Right ventricle myocardium superior (tissue), 1 donor: Measurements from ENCODE around the gene HSH2D. TPM values are rescaled to one million over a fixed set of nuclear protein-coding genes. Genes with fewer than 3 reads are reported as not detected.
"Not testable (repeated sequence)": the region's sequence is repeated elsewhere in the genome, so short reads cannot be mapped to it uniquely, and the experiment has no call there.

ENCODE experiments used
- ATAC-seq: fragments of 200-7000 bp; cut with Tn5 transposase; one replicate; pipeline ENCODE4 v1.9.1; 2020; ENCODE audit warnings: mild to moderate bottlenecking; ENCODE audit not compliant: poor library complexity
- DNase-seq: peaks from one replicate; pipeline ENCODE4 v3.0.0-alpha.2; 2020
- intact Hi-C: fragments of 100-400 bp; cut with DNase I; formaldehyde crosslinking; loops from one replicate; pipeline ENCODE4 v1.11.2; 2022
- long read RNA-seq: library from polyadenylated mRNA; unstranded; transcript quantifications from one replicate; pipeline ENCODE4 v2.0.0, GENCODE V29; 2021
- total RNA-seq: library from RNA; stranded (reverse); fragmentation: NEBNext Ultra II Directional; extraction: Animal tissue kit (Norgen Biotek cat#: 25700); gene quantifications from one replicate; pipeline ENCODE4 v1.2.1, GENCODE V29; 2021
- donor health status: DM: no; HTN: yes; CAD: no; lungs with severe emphysema.

HSH2D gene, protein sequence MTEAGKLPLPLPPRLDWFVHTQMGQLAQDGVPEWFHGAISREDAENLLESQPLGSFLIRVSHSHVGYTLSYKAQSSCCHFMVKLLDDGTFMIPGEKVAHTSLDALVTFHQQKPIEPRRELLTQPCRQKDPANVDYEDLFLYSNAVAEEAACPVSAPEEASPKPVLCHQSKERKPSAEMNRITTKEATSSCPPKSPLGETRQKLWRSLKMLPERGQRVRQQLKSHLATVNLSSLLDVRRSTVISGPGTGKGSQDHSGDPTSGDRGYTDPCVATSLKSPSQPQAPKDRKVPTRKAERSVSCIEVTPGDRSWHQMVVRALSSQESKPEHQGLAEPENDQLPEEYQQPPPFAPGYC
- total RNA-seq = 0.32 TPM
- long read RNA-seq = 0 reads

- peak; percentile 75 for DNase-seq
- intact Hi-C loops = no loop called here
- peak; percentile 59 for ATAC-seq
These were observed at the start of gene HSH2D for GRCh38 chr19:16143399-16144215. Gene HSH2D, plus strand, starts transcription at chr19:16143685. Its CDS starts 5,066 bp downstream, at chr19:16148751.

GRCh38 chr19:16094360-16095070 is 49.0 kb upstream of the HSH2D start:
- no peak for DNase-seq
- intact Hi-C loops = no loop called here
- no peak for ATAC-seq

GRCh38 chr19:16095071-16095571 is 48.4 kb upstream of the HSH2D start:
- intact Hi-C loops = no loop called here
- ATAC-seq (peak; percentile 39), DNase-seq (peak; percentile 44)

- no peak for DNase-seq
- no peak for ATAC-seq
- intact Hi-C loops = no loop called here
These were observed 47.1 kb upstream of the HSH2D start for GRCh38 chr19:16096280-16096855.

DNA sequence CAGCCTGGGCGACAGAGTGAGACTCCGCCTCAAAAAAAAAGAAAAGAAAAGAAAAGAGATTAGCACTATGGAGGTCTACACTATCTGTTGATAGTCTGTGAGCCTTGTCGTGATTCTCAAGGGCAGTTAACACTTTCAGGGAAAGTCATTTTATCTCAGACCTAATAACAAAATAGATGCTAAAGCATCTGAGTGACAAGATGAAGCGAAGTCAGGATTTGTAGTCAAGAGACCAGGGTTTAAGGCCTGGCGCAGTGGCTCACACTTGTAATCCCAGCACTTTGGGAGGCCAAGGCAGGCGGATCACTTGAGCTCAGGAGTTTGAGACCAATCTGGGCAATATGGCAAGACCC is 45.1 kb upstream of the HSH2D start:
- intact Hi-C loops = no loop called here
- DNase-seq (no peak), ATAC-seq (no peak)

- ATAC-seq = no peak
- intact Hi-C loops = no loop called here
These were observed 44.7 kb upstream of the HSH2D start for GRCh38 chr19:16098821-16099220.

GRCh38 chr19:16099314-16099965 is 44.0 kb upstream of the HSH2D start:
- ATAC-seq, DNase-seq, intact Hi-C loops: not testable (repeated sequence)

More at GRCh38 chr19:16098821-16099220, 44.7 kb upstream of the HSH2D start:
- no peak for DNase-seq

GRCh38 chr19:16100524-16100923 is 43.0 kb upstream of the HSH2D start:
- intact Hi-C loops = no loop called here
- DNase-seq = no peak

DNA sequence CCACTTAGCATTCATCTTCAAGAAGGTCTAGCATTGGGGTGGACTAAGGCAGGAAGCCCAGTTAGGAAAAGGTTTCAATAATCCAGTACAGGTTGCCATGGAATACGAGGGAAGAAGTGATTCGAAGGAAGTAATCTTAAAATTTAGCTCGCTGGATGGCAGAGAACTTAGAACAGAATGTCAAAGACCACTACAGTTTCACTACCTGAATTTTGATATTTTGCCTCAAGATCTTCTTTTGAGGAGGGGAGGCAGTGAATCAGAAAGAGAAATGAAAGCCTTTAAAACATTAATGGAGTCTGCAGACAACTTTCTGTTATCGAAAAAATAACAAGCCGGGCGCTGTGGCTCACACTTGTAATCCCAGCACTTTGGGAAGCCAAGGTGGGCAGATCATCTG is 38.8 kb upstream of the HSH2D start:
- intact Hi-C loops = no loop called here
- DNase-seq (no peak), ATAC-seq (no peak)

More at GRCh38 chr19:16100524-16100923, 43.0 kb upstream of the HSH2D start:
- ATAC-seq = no peak

DNA sequence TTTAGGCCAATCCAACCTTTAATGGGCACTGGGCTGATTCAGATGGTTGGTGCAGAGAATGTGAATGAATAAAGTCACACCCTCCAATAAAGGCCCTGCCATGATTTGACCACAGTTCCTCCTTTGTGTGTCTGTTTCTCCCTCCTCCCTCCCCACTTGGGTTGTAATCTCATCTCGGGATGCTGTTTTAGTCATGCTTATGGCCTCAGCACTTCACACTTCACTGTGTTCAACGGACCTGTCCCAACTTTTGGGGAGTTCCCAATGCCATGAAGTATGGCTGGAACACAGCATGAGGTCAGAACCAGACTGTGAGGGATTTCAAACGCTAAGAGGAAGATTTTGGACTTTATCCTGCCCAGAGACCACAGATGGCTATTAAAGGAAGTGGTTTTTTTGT is 37.4 kb upstream of the HSH2D start:
- no peak for DNase-seq
- no peak for ATAC-seq
- intact Hi-C loops = no loop called here

DNA sequence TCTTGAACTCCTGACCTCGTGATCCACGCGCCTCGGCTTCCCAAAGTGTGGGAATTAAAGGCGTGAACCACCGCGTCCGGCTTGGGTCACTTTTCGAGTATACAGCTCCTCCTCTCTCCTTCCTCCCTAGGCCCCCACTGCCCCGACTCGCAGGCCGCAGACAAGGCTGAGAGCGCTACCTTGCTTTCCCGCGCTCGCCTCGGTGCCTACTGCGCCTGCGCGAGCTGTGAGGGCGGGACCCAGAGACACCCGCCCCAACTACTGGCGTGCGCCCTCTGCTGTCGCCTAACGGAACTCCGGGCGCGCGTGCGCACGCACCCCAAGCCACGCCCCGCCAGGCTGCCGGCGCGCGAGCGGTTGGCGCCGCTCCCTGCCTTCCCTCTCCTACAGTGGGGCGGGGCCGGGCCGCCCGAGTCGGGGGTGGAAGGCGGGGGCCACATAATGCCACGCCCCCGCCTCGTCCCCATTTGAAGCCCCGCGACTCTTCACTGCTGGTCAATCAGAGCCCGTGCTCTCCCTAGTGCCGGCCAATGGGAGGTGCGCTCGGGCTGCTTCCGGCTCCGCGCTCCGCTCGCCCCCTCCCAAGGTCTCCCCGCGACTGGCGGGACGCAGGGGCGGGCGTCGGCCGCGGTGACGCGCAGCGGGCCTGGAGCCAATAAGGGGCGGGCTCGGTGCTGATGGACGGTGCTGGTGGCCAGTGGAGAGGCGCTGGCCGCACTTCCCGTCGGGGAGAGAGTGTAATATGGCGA is 32.2 kb upstream of the HSH2D start, which contains the start of gene RAB8A:
TSS of gene RAB8A (plus strand) at position 730 of the 749 bp plus-strand sequence. CDS start at position 743, 13 bp downstream.
- intact Hi-C loops = loop anchor here (5.0 kb wide), 1 partner anchor 34 kb away; the partner anchor contains the start of gene TPM4
- peak; percentile 99 for DNase-seq

GRCh38 chr19:16111909-16112752 is 31.4 kb upstream of the HSH2D start:
- intact Hi-C loops = loop anchor here (5.0 kb wide), 1 partner anchor 35 kb away; the partner anchor contains the start of gene TPM4
- DNase-seq (no peak), ATAC-seq (peak; percentile 1)

More for the DNA sequence above, 32.2 kb upstream of the HSH2D start, which contains the start of gene RAB8A:
- ATAC-seq = peak; percentile 97

GRCh38 chr19:16112778-16113177 is 30.7 kb upstream of the HSH2D start:
- ATAC-seq (no peak), DNase-seq (no peak)
- intact Hi-C loops = loop anchor here (5.0 kb wide), 1 partner anchor 35 kb away; the partner anchor contains the start of gene TPM4

DNA sequence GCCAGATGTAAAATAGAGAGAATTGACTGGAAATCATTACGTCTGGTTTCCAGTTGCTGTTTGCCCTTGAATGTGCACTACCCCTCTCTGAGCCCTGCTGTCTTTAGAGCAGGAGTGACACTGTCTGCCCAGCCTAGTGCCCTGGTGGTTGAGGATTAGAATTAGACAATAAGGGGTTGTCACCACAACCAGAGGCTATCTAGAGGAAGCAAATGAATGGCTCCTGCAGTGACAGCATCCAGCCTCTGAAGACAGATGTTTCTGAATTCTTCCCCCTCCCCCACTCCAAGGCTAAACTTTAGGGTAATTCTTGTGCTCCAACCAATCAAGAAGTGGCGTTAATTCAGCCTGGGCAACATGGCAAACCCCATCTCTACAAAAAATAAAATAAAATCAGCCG is 29.8 kb upstream of the HSH2D start:
- intact Hi-C loops = loop anchor here (5.0 kb wide), 1 partner anchor 36 kb away; the partner anchor contains the start of gene TPM4
- DNase-seq (no peak), ATAC-seq (no peak)

DNA sequence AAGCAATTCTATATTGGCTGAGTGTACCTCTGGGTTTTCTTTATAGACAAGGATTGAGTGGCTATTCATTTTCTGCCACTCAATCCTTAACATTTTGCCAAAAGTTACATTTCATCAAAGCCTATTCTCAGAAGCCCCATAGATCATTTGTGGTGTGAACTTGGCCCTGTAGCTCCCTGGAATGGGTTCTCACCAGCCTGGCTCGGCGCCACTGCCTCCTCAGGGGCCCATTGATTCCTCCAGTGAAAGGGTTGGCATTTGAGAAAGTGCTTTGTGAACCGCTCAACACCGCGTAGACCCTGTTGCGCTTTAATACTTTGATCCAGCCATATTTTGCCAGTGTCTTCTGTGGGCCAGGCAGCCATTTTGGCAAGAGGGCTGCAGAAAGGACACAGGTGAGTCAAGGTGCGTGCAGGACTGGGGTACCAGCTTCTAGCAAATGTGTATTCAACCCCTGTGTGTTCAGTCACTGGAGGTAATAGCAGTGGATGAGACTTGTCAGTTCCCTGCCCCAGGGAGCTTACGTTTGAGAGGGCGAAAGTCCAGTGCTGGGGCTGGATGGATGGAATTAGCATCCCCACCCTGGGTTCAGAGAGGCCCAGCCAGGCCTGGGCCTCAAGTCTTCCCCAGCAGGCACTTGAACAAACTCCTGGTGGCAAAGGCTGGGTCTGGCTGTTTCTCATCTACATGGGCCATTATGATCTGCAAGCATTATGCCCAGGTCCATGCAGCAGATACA is 28.0 kb upstream of the HSH2D start:
- ATAC-seq (no peak), DNase-seq (no peak)
- intact Hi-C loops = no loop called here

DNA sequence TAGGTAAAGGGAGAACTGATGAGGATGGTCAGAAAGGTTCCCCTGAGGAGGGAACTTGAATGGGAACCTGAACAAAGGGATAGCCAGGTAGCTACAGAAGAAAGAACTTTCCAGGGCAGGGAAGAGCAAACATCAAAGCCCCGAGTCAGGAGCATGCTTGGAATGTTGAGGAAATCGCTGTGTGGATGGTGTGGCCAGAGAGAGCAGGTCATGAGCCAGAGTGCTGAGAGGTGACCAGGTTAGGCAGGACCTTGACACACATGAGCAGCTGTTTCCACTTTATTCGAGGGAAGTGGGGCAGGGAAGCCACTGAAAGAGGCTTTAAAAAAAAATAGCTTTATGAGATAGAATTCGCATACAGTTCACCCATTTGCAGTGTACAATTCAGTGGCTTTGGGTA is 27.4 kb upstream of the HSH2D start:
- intact Hi-C loops = no loop called here
- DNase-seq = no peak
- ATAC-seq = no peak
